Rectal smooth muscle tissue (tissue), 1 donor: Measurements from ENCODE around the gene PIK3C3.

Source experiments
- H3K27ac ChIP-seq: one replicate; pipeline ENCODE4 v1.7.0; 2013; ENCODE audit warnings: low read depth, low read length, inconsistent platforms
- H3K27me3 ChIP-seq: one replicate; pipeline ENCODE4 v1.7.0; 2013; ENCODE audit warnings: low read length; ENCODE audit not compliant: control insufficient read depth, insufficient read depth
- H3K36me3 ChIP-seq: one replicate; pipeline ENCODE4 v1.7.0; 2013; ENCODE audit warnings: low read length; ENCODE audit not compliant: control insufficient read depth, insufficient read depth
- H3K4me1 ChIP-seq: one replicate; pipeline ENCODE4 v1.7.0; 2013; ENCODE audit warnings: low read length; ENCODE audit not compliant: control insufficient read depth, insufficient read depth
- H3K4me3 ChIP-seq: one replicate; pipeline ENCODE4 v1.7.0; 2013; ENCODE audit warnings: low read length
- H3K9ac ChIP-seq: one replicate; pipeline ENCODE4 v1.7.0; 2013; ENCODE audit warnings: low read length

PIK3C3 gene

DNA sequence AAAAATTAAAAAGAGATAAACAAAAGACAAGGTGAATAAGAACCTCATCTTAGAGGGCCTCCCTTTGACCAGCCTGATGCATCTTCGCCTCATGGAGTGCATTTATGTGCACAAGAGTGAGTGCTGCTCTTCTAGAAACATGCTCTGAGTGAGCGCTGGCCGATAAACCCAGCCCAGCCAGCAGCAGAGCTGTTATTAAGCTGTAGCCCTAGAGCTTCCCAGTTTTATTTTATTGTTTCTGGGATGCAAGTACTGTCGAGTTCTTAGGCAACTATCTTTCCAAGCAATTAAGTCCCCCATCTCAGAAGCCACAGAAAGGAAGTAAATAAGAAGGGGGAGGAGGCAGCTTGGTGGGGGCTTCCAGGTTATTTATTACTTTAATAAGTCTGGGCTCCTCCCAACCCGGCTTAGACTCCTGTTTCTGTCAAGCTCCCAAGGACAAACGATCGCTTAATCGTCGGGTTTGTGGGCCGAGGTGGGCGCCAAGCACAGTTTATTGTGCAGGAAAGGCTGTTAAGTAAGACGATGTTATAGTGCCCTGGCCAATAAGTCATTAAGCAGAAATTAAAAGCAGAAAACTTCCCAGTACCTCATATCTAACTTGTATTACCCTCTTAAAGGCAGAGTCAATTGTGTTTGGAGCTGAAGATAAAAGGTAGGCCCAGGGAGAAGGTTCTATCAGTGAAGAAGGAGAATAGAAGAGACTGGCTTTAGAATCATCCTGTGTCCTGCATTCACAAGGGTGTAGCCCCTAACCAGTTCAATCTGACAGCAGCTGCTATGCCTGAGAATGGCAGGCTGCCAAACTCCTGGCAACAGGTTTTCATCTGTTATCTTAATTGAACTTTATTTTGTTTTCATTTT, 176.3 kb downstream of the PIK3C3 start:
- Histone ChIP-seq H3K4me3 (no peak overlapping the region), H3K4me1 (no peaks in the 10 kb centered on the region), H3K27me3 (no peaks in the 10 kb centered on the region), H3K27ac (no peak overlapping the region), H3K9ac (no peak overlapping the region), H3K36me3 (no peaks in the 10 kb centered on the region)

DNA sequence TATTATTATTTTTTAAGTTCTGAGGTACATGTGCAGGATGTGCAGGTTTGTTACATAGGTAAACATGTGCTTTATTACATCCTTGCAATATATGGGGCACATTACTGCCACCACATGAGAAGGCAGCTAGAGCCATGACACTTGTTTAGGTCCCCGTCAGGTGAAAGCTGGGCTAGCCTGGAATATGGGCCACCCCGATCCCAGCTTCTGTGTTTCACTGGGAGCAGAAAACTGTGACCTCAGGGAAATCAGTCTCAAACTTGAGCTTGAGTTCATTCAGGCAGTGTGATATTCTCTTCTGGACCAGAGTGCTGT, 176.9 kb downstream of the PIK3C3 start:
- Histone ChIP-seq H3K4me3 (no peak overlapping the region), H3K27me3 (no peaks in the 10 kb centered on the region), H3K27ac (no peak overlapping the region), H3K4me1 (no peaks in the 10 kb centered on the region), H3K36me3 (no peaks in the 10 kb centered on the region), H3K9ac (no peak overlapping the region)
